Pericardium fibroblast (primary cell): ENCODE measurements around the gene AMN. TPM values are rescaled to one million over a fixed set of nuclear protein-coding genes. Genes with fewer than 3 reads are reported as not detected.

ENCODE experiments used
- total RNA-seq: library from RNA; depleted of rRNA; stranded (reverse); fragments of >200 nt; gene quantifications from 2 replicates; pipeline ENCODE4 v1.2.3, GENCODE V29; 2015

The AMN gene
- total RNA-seq: 0.17 and 12.4 TPM in 2 replicates

DNA sequence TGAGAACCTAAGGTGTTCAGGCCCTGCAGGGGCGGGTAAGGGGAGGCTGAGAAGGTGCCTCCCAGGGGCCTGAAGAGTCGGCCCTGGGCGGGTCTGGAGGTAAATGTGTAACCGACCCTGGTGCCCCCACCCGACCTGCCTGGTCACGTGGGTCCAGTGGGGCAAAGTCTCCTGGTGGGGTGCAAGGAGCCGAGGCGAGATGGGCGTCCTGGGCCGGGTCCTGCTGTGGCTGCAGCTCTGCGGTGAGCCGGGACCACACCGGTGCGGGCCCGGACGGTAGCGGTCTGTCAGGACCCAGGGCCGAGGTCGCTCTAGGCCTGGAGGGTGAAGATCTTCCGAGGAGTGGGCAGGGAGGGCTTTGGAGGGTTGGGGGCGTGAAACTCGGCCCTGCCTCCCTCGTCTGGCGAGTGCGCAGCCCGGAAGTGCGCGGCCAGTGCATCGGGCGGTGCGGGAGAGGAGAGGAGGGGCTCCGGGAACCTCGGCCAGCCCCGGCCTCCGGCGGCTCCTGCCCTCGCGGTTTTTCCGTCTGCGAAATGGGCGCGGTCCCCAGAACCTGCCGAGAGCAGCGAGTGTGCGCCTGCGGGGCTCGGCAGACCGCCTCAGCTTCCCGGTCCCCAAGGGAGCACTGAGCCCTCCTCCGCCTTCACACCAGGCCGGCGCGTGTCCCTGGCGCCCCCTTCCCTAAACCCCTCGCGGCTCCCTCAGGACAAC is at the start of gene AMN:
Gene AMN, plus strand, starts transcription at position 174 of the 711 bp plus-strand sequence. Its CDS starts 26 bp downstream, at position 200.

Other genes starting within 250 kb of the AMN start
- 10.0 and 15.2 TPM in 2 replicates for gene TRAF3, start 145.2 kb upstream of the AMN start, total RNA-seq
- 62.5 and 65.1 TPM in 2 replicates for gene CDC42BPB, start 134.9 kb downstream of the AMN start, total RNA-seq
- gene LBHD2, start 161.5 kb downstream of the AMN start, total RNA-seq: 0.26 TPM in 1 of 2 replicates, not detected in the other
- gene EXOC3L4, start 172.1 kb downstream of the AMN start, total RNA-seq: 0.23 TPM in 1 of 2 replicates, not detected in the other
- 26.1 and 39.1 TPM in 2 replicates for gene TNFAIP2, start 200.8 kb downstream of the AMN start, total RNA-seq